CD14-positive monocyte (primary cell): Measurements from ENCODE around the gene PNMA8A. TPM values are rescaled to one million over a fixed set of nuclear protein-coding genes. Genes with fewer than 3 reads are reported as not detected.
A peak's percentile ranks its signal among the peaks of the same experiment; 100 is the strongest.

Experiments used
- DNase-seq, 3 donors: peaks; one replicate each; pipeline ENCODE4 v3.0.0-alpha.2; 2011 to 2022
- H2AFZ ChIP-seq: 2 replicates; pipeline ENCODE4 v1.6.0; 2012; ENCODE audit warnings: mild to moderate bottlenecking, low read depth, low read length, inconsistent platforms; ENCODE audit not compliant: insufficient read depth, poor library complexity, severe bottlenecking
- H3K27ac ChIP-seq, 2 donors: 1 replicate in 1 of 2; 2 replicates in 1 of 2; pipeline ENCODE4 v1.5.1; 2012 to 2013; ENCODE audit warnings: low read length in 2 of 2, control low read depth in 1 of 2, inconsistent platforms in 1 of 2, low read depth in 1 of 2, mild to moderate bottlenecking in 1 of 2
- H3K27me3 ChIP-seq, 2 donors: one replicate each; pipeline versions ENCODE4 v1.6.0 to v1.6.1; 2011 to 2013; ENCODE audit warnings: low read length in 2 of 2; ENCODE audit not compliant: control insufficient read depth in 2 of 2, insufficient read depth in 2 of 2
- H3K36me3 ChIP-seq, 2 donors: replicated peaks in 1 of 2; 1 replicate in 1 of 2; 2 replicates in 1 of 2; pipeline versions ENCODE4 v1.5.1 to v1.6.1; 2012 to 2013; ENCODE audit warnings: low read length in 2 of 2, control low read depth in 1 of 2, inconsistent platforms in 1 of 2, mild to moderate bottlenecking in 1 of 2; ENCODE audit not compliant: insufficient read depth in 2 of 2, control insufficient read depth in 1 of 2
- H3K4me1 ChIP-seq, 2 donors: 1 replicate in 1 of 2; 2 replicates in 1 of 2; pipeline versions ENCODE4 v1.5.1 to v1.6.1; 2012 to 2013; ENCODE audit warnings: low read length in 2 of 2, control low read depth in 1 of 2, inconsistent platforms in 1 of 2, mild to moderate bottlenecking in 1 of 2, moderate library complexity in 1 of 2; ENCODE audit not compliant: insufficient read depth in 2 of 2, control insufficient read depth in 1 of 2
- H3K4me2 ChIP-seq: replicated peaks from 2 replicates; pipeline ENCODE3; 2012; ENCODE audit warnings: low read length, moderate library complexity, mild to moderate bottlenecking; ENCODE audit not compliant: poor library complexity, severe bottlenecking; ENCODE audit errors: extremely low read depth
- H3K4me3 ChIP-seq, 3 experiments: fragments of 200-600 bp in 1 of 3; sonication (generic) in 1 of 3; replicated peaks in 1 of 3; 1 replicate in 2 of 3; 2 replicates in 1 of 3; pipeline ENCODE4 v1.5.1; 2011 to 2013; ENCODE audit warnings: low read length in 3 of 3, mild to moderate bottlenecking in 3 of 3, control low read depth in 2 of 3, low read depth in 2 of 3, inconsistent platforms in 1 of 3, moderate library complexity in 1 of 3
- H3K79me2 ChIP-seq: 2 replicates; pipeline ENCODE4 v1.6.0; 2012; ENCODE audit warnings: mild to moderate bottlenecking, control low read depth, inconsistent platforms, low read length, moderate library complexity; ENCODE audit not compliant: insufficient read depth
- H3K9ac ChIP-seq: 2 replicates; pipeline ENCODE4 v1.6.0; 2017; ENCODE audit warnings: low read length, mild to moderate bottlenecking; ENCODE audit not compliant: insufficient read depth, poor library complexity, severe bottlenecking
- H3K9me3 ChIP-seq, 2 donors: replicated peaks in 1 of 2; 1 replicate in 1 of 2; 2 replicates in 1 of 2; pipeline versions ENCODE4 v1.5.1 to v1.6.1; 2012 to 2013; ENCODE audit warnings: low read length in 2 of 2, control low read depth in 1 of 2; ENCODE audit not compliant: control insufficient read depth in 1 of 2, insufficient read depth in 1 of 2
- H4K20me1 ChIP-seq: 2 replicates; pipeline ENCODE4 v1.6.0; 2012; ENCODE audit warnings: mild to moderate bottlenecking, low read length, control low read depth, moderate library complexity; ENCODE audit not compliant: insufficient read depth
- H3K27ac Mint-ChIP-seq, 7 donors: one replicate each; pipeline ENCODE4 v1.8.0; 2020; ENCODE audit warnings: mild to moderate bottlenecking in 7 of 7, mixed read lengths in 7 of 7, moderate library complexity in 6 of 7, inconsistent platforms in 2 of 7
- H3K27me3 Mint-ChIP-seq, 3 donors: one replicate each; pipeline ENCODE4 v1.8.0; 2021 to 2022; ENCODE audit warnings: low read depth in 3 of 3, mild to moderate bottlenecking in 3 of 3, mixed read lengths in 3 of 3, moderate library complexity in 3 of 3, inconsistent platforms in 1 of 3
- H3K36me3 Mint-ChIP-seq, 2 donors: one replicate each; pipeline ENCODE4 v1.8.0; 2020; ENCODE audit warnings: mixed read lengths in 2 of 2, inconsistent platforms in 1 of 2, mild to moderate bottlenecking in 1 of 2
- H3K4me1 Mint-ChIP-seq: one replicate; pipeline ENCODE4 v1.8.0; 2020; ENCODE audit warnings: mild to moderate bottlenecking, mixed read lengths
- H3K4me3 Mint-ChIP-seq, 2 donors: one replicate each; pipeline ENCODE4 v1.8.0; 2020; ENCODE audit warnings: mild to moderate bottlenecking in 2 of 2, mixed read lengths in 2 of 2, moderate library complexity in 1 of 2
- H3K9me3 Mint-ChIP-seq, 7 donors: one replicate each; pipeline ENCODE4 v1.8.0; 2020 to 2022; ENCODE audit warnings: mixed read lengths in 7 of 7, mild to moderate bottlenecking in 6 of 7, moderate library complexity in 6 of 7, inconsistent platforms in 2 of 7
- WGBS: methylation state at CpG from one replicate; pipeline ENCODE4 v1.1.5; 2013; ENCODE audit warnings: missing lambda C conversion rate; ENCODE audit not compliant: insufficient coverage; 5-methylcytosine and 5-hydroxymethylcytosine counted together
- intact Hi-C, 2 donors: fragments of 100-400 bp; cut with micrococcal nuclease; formaldehyde crosslinking; loops; one replicate each; pipeline versions ENCODE4 v1.15.0 to v1.15.1; 2023
- polyA plus RNA-seq, 3 donors: library from polyadenylated mRNA; depleted of rRNA in 1 of 3; unstranded in 2 of 3; stranded (reverse) in 1 of 3; fragments of 300-500 nt in 2 of 3; fragments of >200 nt in 1 of 3; fragmentation: Illumina TruSeq in 2 of 3; gene quantifications; 1 replicate in 2 of 3; 2 replicates in 1 of 3; pipeline ENCODE4 v1.2.3, GENCODE V29; 2012 to 2021
- TF ChIP-seq, protein P1 (sequence below): fragments of 200-600 bp; IDR thresholded peaks from one replicate; pipeline ENCODE4 v1.8.0; 2022; ENCODE audit warnings: antibody characterized with exemption, mild to moderate bottlenecking

The PNMA8A gene
- polyA plus RNA-seq, 3 donors, result not detected

GRCh38 chr19:46478356-46478986, 7.1 kb upstream of the PNMA8A start:
- no peak overlapping the region for H3K9ac ChIP-seq
- H3K4me3 Mint-ChIP-seq, result no peak overlapping the region
- H3K36me3 Mint-ChIP-seq, result no peaks in the 10 kb centered on the region
- no peak for DNase-seq
- H3K4me3 ChIP-seq, result no peak overlapping the region
- H3K36me3 ChIP-seq, result no peaks in the 10 kb centered on the region
- 23% methylated on average over 3 of the region's 4 CpGs for WGBS
- TF ChIP-seq, protein P1, sequence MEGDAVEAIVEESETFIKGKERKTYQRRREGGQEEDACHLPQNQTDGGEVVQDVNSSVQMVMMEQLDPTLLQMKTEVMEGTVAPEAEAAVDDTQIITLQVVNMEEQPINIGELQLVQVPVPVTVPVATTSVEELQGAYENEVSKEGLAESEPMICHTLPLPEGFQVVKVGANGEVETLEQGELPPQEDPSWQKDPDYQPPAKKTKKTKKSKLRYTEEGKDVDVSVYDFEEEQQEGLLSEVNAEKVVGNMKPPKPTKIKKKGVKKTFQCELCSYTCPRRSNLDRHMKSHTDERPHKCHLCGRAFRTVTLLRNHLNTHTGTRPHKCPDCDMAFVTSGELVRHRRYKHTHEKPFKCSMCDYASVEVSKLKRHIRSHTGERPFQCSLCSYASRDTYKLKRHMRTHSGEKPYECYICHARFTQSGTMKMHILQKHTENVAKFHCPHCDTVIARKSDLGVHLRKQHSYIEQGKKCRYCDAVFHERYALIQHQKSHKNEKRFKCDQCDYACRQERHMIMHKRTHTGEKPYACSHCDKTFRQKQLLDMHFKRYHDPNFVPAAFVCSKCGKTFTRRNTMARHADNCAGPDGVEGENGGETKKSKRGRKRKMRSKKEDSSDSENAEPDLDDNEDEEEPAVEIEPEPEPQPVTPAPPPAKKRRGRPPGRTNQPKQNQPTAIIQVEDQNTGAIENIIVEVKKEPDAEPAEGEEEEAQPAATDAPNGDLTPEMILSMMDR, result no peak
- H3K9me3 ChIP-seq, result no peaks in the 10 kb centered on the region
- H3K27ac Mint-ChIP-seq, result peak overlapping the region in 1 of 7 donors; percentile 17
- no peaks in the 10 kb centered on the region for H3K4me1 ChIP-seq
- no peak overlapping the region for H2AFZ ChIP-seq
- peaks cover 2% of the 10 kb centered on the region for H3K4me1 Mint-ChIP-seq
- H3K79me2 ChIP-seq, result no peaks in the 10 kb centered on the region
- peaks cover 0 to 4% (median 0%) of the 10 kb centered on the region in 7 donors for H3K9me3 Mint-ChIP-seq
- no peak overlapping the region for H3K27ac ChIP-seq
- no peaks in the 10 kb centered on the region for H4K20me1 ChIP-seq
- H3K4me2 ChIP-seq, result no peak overlapping the region
- peaks cover 25 to 59% (median 39%) of the 10 kb centered on the region in 3 donors for H3K27me3 Mint-ChIP-seq
- H3K27me3 ChIP-seq, result peaks cover 4 to 10% of the 10 kb centered on the region in 2 donors
- intact Hi-C loops, result no loop called here

DNA sequence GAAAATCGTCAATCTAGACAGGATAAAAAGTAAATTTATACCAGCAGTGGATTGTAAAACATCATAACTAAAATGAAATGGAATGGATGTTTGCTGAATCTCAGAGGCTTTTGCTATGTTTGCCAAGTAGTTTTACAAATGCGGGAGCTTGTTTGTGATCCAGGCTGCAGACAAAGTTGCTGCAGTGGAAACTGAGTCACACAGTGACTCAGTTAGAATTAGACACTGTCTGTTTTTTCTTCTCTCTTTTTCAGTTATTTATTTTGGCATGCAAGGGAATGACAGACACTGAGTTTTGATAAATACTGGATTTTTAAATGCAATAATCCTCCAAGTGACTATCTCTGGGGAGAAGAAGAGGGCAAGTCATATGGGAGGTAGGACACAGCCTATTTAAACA, 4.6 kb upstream of the PNMA8A start:
- no peak for DNase-seq
- Mint-ChIP-seq H3K9me3 (peaks cover 0 to 4% (median 0%) of the 10 kb centered on the region in 7 donors), H3K4me3 (no peak overlapping the region), H3K4me1 (peaks cover 2% of the 10 kb centered on the region), H3K27me3 (peaks cover 44 to 69% (median 45%) of the 10 kb centered on the region in 3 donors), H3K27ac (no peak overlapping the region), H3K36me3 (no peaks in the 10 kb centered on the region)
- intact Hi-C loops, result no loop called here
- 88% methylated on average over 1 of the region's 2 CpGs for WGBS
- Histone ChIP-seq H4K20me1 (no peaks in the 10 kb centered on the region), H3K4me1 (peaks cover 0 to 8% of the 10 kb centered on the region in 2 donors), H3K79me2 (no peaks in the 10 kb centered on the region), H3K27me3 (peaks cover 17 to 27% of the 10 kb centered on the region in 2 donors), H3K9ac (no peak overlapping the region), H2AFZ (no peak overlapping the region), H3K9me3 (no peaks in the 10 kb centered on the region), H3K27ac (no peak overlapping the region), H3K4me3 (no peak overlapping the region), H3K4me2 (no peak overlapping the region), H3K36me3 (no peaks in the 10 kb centered on the region)
- TF ChIP-seq, protein P1, result no peak
